ENCODE results near the gene UNC5B.

The UNC5B gene

DNA sequence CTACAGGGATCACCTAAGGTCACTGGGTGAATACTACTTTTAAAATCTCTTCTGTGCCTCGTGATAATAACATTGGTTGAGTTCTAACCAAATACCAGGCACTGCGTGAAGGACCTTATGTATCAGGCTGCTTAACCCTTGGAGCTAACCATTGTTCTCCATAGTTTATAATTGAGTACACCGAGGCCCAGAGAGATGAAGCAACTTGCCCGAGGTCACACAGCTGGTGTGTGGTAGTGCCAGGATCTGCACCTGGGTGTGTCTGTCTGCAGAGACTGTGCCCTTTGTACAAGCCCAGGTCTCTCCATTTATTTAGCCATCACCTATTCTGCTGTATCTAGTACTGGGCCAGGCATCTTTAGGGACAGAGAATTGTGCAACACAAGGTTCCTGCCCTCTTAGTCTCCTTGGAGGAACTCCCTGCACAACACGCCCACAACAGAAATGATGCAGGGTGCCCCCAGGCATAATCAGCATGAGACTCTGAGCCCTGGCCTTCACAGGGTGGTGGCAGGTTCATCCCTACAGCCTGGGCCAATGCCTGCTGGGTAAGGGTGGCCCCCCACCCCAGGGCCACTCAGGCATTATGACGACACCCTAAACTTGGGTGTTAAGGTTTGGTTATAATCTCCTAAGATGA lies 31.5 kb downstream of the UNC5B start:
- ATAC-seq (ENCODE audit: insufficient read depth, low read depth) = no peak

DNA sequence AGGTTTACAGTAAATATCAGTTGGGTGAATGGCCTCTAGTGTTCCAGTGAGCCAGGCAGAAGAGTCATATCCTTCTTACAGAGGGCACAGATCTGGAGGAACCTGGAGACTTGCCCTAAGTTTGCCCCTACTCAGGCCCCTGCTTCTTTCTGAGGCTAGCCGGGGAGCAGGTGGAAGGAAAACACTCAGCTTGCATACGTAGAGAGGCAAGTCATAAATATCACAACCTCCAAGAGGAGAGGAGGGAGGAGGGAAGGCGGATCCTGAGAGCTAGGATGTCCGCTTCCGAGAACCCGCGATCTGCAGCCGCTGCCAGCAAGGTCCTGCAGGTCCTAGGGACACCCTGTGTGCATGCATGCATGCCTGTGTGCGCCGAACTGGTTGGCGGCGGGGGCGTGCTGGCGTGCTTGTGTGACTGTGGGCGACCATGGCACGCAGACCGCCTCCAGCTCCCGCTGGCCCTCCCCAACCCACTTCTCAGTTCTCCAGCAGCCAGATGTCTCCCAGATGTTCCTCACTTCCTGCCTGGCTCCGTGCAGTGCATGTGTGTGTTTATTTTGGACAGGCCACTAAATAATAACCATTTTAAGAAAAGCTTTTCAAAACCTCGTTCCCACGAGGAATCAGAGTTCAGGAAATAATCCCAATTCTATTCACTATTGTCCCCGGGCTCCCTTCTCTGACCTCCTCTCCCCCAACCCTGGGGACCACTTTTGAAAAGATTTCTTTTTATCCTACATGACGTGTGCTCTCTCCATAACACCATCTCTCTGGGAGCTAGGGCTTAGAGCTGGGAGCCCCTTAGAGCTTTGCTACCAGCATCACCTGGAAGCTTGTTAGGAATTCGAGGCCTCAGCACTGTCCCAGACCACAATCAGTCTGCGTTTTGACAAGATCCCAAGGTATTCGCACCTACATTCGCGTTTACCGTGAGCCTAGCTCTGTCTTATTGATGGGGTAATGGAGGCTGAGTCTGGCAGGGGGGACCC lies 32.4 kb downstream of the UNC5B start:
- H3K4me3 ChIP-seq (ENCODE audit: low read depth in 1 of 2, low read length in 2 of 2) = no peak overlapping the region
- ATAC-seq (ENCODE audit: insufficient read depth, low read depth) (no peak), DNase-seq (no peak)
- no peak overlapping the region for H2AFZ ChIP-seq (ENCODE audit: low read depth, low read length)
- no peaks in the 10 kb centered on the region for H4K20me1 ChIP-seq (ENCODE audit: insufficient read depth, low read length)
- H3K9ac ChIP-seq (ENCODE audit: low read depth, low read length) = no peak overlapping the region
- H3K27me3 ChIP-seq (ENCODE audit: insufficient read depth, low read length, poor library complexity) = peaks cover 7% of the 10 kb centered on the region
- no peak for TF ChIP-seq EZH2 (IDR thresholded peaks at IDR 0.05; ENCODE audit: borderline replicate concordance, low read depth, low read length, severe bottlenecking)
- TF ChIP-seq, protein P1, sequence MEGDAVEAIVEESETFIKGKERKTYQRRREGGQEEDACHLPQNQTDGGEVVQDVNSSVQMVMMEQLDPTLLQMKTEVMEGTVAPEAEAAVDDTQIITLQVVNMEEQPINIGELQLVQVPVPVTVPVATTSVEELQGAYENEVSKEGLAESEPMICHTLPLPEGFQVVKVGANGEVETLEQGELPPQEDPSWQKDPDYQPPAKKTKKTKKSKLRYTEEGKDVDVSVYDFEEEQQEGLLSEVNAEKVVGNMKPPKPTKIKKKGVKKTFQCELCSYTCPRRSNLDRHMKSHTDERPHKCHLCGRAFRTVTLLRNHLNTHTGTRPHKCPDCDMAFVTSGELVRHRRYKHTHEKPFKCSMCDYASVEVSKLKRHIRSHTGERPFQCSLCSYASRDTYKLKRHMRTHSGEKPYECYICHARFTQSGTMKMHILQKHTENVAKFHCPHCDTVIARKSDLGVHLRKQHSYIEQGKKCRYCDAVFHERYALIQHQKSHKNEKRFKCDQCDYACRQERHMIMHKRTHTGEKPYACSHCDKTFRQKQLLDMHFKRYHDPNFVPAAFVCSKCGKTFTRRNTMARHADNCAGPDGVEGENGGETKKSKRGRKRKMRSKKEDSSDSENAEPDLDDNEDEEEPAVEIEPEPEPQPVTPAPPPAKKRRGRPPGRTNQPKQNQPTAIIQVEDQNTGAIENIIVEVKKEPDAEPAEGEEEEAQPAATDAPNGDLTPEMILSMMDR (IDR thresholded peaks at IDR 0.05; ENCODE audit: borderline replicate concordance, extremely low read depth, low read length, poor library complexity, severe bottlenecking) = no peak
- no peak overlapping the region for H3K27ac ChIP-seq (ENCODE audit: low read length)
- H3K36me3 ChIP-seq (ENCODE audit: insufficient read depth, low read length) = no peaks in the 10 kb centered on the region
- no peaks in the 10 kb centered on the region for H3K79me2 ChIP-seq (ENCODE audit: insufficient read depth, low read length)
- H3K4me1 ChIP-seq (ENCODE audit: insufficient read depth, low read length) = no peaks in the 10 kb centered on the region
- H3K4me2 ChIP-seq (ENCODE audit: insufficient read depth, low read length) = no peak overlapping the region
- no peaks in the 10 kb centered on the region for H3K9me3 ChIP-seq (ENCODE audit: insufficient read depth, low read length, severe bottlenecking)

More for the DNA sequence above, 31.5 kb downstream of the UNC5B start:
- Histone ChIP-seq H3K4me1 (ENCODE audit: insufficient read depth, low read length) (no peaks in the 10 kb centered on the region), H4K20me1 (ENCODE audit: insufficient read depth, low read length) (no peaks in the 10 kb centered on the region), H3K9me3 (ENCODE audit: insufficient read depth, low read length, severe bottlenecking) (no peaks in the 10 kb centered on the region), H3K4me2 (ENCODE audit: insufficient read depth, low read length) (no peak overlapping the region), H3K79me2 (ENCODE audit: insufficient read depth, low read length) (no peaks in the 10 kb centered on the region), H3K27me3 (ENCODE audit: insufficient read depth, low read length, poor library complexity) (peaks cover 7% of the 10 kb centered on the region), H3K9ac (ENCODE audit: low read depth, low read length) (no peak overlapping the region), H3K4me3 (ENCODE audit: low read depth in 1 of 2, low read length in 2 of 2) (no peak overlapping the region), H2AFZ (ENCODE audit: low read depth, low read length) (no peak overlapping the region), H3K36me3 (ENCODE audit: insufficient read depth, low read length) (no peaks in the 10 kb centered on the region), H3K27ac (ENCODE audit: low read length) (no peak overlapping the region)
- no peak for DNase-seq
- TF ChIP-seq, protein P1 (IDR thresholded peaks at IDR 0.05; ENCODE audit: borderline replicate concordance, extremely low read depth, low read length, poor library complexity, severe bottlenecking) = no peak
- no peak for TF ChIP-seq EZH2 (IDR thresholded peaks at IDR 0.05; ENCODE audit: borderline replicate concordance, low read depth, low read length, severe bottlenecking)

GRCh38 chr10:71245420-71246325 lies 33.3 kb downstream of the UNC5B start:
- Histone ChIP-seq H4K20me1 (ENCODE audit: insufficient read depth, low read length) (no peaks in the 10 kb centered on the region), H3K27ac (ENCODE audit: low read length) (no peak overlapping the region), H2AFZ (ENCODE audit: low read depth, low read length) (no peak overlapping the region), H3K27me3 (ENCODE audit: insufficient read depth, low read length, poor library complexity) (peaks cover 7% of the 10 kb centered on the region), H3K4me1 (ENCODE audit: insufficient read depth, low read length) (no peaks in the 10 kb centered on the region), H3K4me3 (ENCODE audit: low read depth in 1 of 2, low read length in 2 of 2) (no peak overlapping the region), H3K4me2 (ENCODE audit: insufficient read depth, low read length) (no peak overlapping the region), H3K79me2 (ENCODE audit: insufficient read depth, low read length) (no peaks in the 10 kb centered on the region), H3K9ac (ENCODE audit: low read depth, low read length) (no peak overlapping the region), H3K36me3 (ENCODE audit: insufficient read depth, low read length) (no peaks in the 10 kb centered on the region), H3K9me3 (ENCODE audit: insufficient read depth, low read length, severe bottlenecking) (no peaks in the 10 kb centered on the region)
- ATAC-seq (ENCODE audit: insufficient read depth, low read depth) (no peak), DNase-seq (no peak)
- TF ChIP-seq, protein P1 (IDR thresholded peaks at IDR 0.05; ENCODE audit: borderline replicate concordance, extremely low read depth, low read length, poor library complexity, severe bottlenecking) = no peak
- no peak for TF ChIP-seq EZH2 (IDR thresholded peaks at IDR 0.05; ENCODE audit: borderline replicate concordance, low read depth, low read length, severe bottlenecking)
